AG10803 (cell line): ENCODE data around the gene CCL4.
"Not testable (repeated sequence)": the region's sequence is repeated elsewhere in the genome, so short reads cannot be mapped to it uniquely, and the experiment has no call there.

Source experiments
- DNase-seq: peaks from one replicate; pipeline ENCODE4 v3.0.0; 2010; ENCODE audit warnings: low read depth
- H3K4me3 ChIP-seq: 2 replicates; pipeline ENCODE4 v1.5.1; 2011; ENCODE audit warnings: mild to moderate bottlenecking, low read length, control low read depth
- CTCF ChIP-seq: conservative IDR thresholded peaks from 2 replicates; pipeline ENCODE4 v1.5.1; 2011; ENCODE audit warnings: mild to moderate bottlenecking, low read length, control low read depth, inconsistent platforms

The CCL4 gene

GRCh38 chr17:36103401-36103975 is at the start of gene CCL4:
Gene CCL4 (plus strand): TSS chr17:36103827. CDS start chr17:36103906, 79 bp downstream.
- not testable (repeated sequence) for DNase-seq, H3K4me3 ChIP-seq

- DNase-seq: no peak
- no peak for TF ChIP-seq CTCF
- H3K4me3 ChIP-seq: no peak overlapping the region
Measured at GRCh38 chr17:36055171-36055570, 48.5 kb upstream of the CCL4 start.

GRCh38 chr17:36055921-36056520 is 47.6 kb upstream of the CCL4 start:
- DNase-seq: no peak
- H3K4me3 ChIP-seq: no peak overlapping the region
- no peak for TF ChIP-seq CTCF

GRCh38 chr17:36057911-36058310 is 45.7 kb upstream of the CCL4 start:
- H3K4me3 ChIP-seq: no peak overlapping the region
- no peak for DNase-seq
- TF ChIP-seq CTCF: no peak

- TF ChIP-seq CTCF: no peak
- no peak for DNase-seq
- no peak overlapping the region for H3K4me3 ChIP-seq
Measured at GRCh38 chr17:36059406-36059805, 44.2 kb upstream of the CCL4 start.

GRCh38 chr17:36060816-36061215 is 42.8 kb upstream of the CCL4 start:
- DNase-seq: no peak
- H3K4me3 ChIP-seq: no peak overlapping the region

GRCh38 chr17:36063786-36064541 is 39.7 kb upstream of the CCL4 start, which contains the start of gene CCL18:
Gene CCL18 (plus strand): TSS chr17:36064272. CDS start chr17:36064343, 71 bp downstream.
- no peak for TF ChIP-seq CTCF
- no peak for DNase-seq
- no peak within 1 kb of the TSS for H3K4me3 ChIP-seq

More at GRCh38 chr17:36060816-36061215, 42.8 kb upstream of the CCL4 start:
- no peak for TF ChIP-seq CTCF
